Heart left ventricle (tissue), 13 donors: ENCODE measurements around the gene DCAF15.

ENCODE experiments used
- CTCF ChIP-seq, 12 donors: fragments of 200-600 bp; sonication (generic) in 4 of 12; IDR thresholded peaks; one replicate each; pipeline versions ENCODE4 v1.5.0 to v1.8.0; 2018 to 2022; ENCODE audit warnings: antibody characterized with exemption in 12 of 12, mild to moderate bottlenecking in 5 of 12
- POLR2A ChIP-seq, 2 donors: fragments of 450-650 bp; IDR thresholded peaks; one replicate each; pipeline ENCODE4 v1.6.1; 2017; ENCODE audit warnings: antibody characterized with exemption in 2 of 2, mild to moderate bottlenecking in 2 of 2, moderate library complexity in 2 of 2
- donor health status: ischemic (EF 13 %, LVEDD 7.1; RV severe dilation, severe dysfunction).
- donor health status: DM: no; HTN: yes; CAD: no.
- donor health status: DM: no; HTN: no; CAD: no.
- donor health status: ischemic (EF 25% LVEDD 6.9; RV normal size, moderate dysfunction).
- donor health status: ischemic (EF 25% LVEDD 5.7; RV mildly dilated, moderate dysfunction).
- donor health status: ischemic (EF 35%, LVEDD 5.7; RV mildly dilated, moderate dysfunction).
- donor health status: nonischemic (EF 11% LVEDD 7.7; RV severe dilation, severe dysfunction).
- donor health status: DM: yes; HTN: yes; CAD: no.
- donor health status: PGD.
- donor health status: ischemic (EF 29% LVEDD 5.4; RV normal size, mild dysfunction).
- donor health status: nonischemic (EF 23%, LVEDD 6.1; RV moderate dilation, normal function).

- no peak for TF ChIP-seq POLR2A (IDR thresholded peaks at IDR 0.05)
- TF ChIP-seq CTCF (IDR thresholded peaks at IDR 0.05), result no peak
Observed at GRCh38 chr19:13917888-13918406, 34.4 kb upstream of the DCAF15 start.
